ENCODE results near the gene RALY.
"Not testable (repeated sequence)": the region's sequence is repeated elsewhere in the genome, so short reads cannot be mapped to it uniquely, and the experiment has no call there.

Gene RALY

GRCh38 chr20:34016736-34017135, 23.0 kb downstream of the RALY start:
- no peak for DNase-seq (ENCODE audit: low spot score)

DNA sequence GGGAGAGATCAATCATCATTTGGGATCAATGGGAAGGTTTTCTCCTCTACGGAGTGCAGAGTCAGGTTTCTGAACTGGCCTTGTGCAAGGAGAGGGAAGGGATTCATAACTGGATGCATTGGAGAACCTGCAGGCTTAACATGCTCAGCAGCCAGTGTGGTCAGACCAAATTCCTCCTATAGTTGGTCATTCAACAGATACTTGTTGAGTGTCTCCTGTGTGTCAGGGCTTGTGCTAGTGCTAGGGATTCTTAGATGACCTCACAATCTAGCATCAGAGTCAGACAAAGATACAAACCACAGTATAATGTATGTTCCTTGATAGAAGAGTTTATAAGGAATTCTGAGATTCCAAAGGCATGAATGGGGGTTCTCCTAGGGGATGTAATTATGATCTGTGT, 23.9 kb downstream of the RALY start:
- peak; percentile 88 for DNase-seq (ENCODE audit: low spot score)

DNA sequence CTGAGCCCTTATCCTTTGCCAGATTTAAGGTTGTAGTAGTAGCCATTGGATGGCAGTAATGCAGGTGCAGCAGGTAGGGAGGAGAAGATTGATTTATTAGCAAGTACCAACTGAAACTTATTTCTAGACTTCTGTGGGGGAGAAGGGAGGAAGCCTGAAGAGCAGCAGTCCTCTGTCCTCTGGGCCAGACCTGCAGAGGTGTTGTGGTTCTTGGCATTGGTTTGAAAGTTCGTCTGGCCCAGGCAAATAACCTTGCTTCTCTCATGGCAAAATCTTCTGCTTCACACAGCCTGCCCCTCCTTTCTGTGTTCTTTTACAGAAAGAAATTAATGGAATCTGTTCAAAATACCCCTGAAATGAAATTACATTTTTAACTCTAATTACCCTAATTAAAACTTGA, 24.5 kb downstream of the RALY start:
- DNase-seq (ENCODE audit: low spot score): no peak

GRCh38 chr20:34022151-34022838, 28.6 kb downstream of the RALY start:
- DNase-seq (ENCODE audit: low spot score): peak; percentile 27

DNA sequence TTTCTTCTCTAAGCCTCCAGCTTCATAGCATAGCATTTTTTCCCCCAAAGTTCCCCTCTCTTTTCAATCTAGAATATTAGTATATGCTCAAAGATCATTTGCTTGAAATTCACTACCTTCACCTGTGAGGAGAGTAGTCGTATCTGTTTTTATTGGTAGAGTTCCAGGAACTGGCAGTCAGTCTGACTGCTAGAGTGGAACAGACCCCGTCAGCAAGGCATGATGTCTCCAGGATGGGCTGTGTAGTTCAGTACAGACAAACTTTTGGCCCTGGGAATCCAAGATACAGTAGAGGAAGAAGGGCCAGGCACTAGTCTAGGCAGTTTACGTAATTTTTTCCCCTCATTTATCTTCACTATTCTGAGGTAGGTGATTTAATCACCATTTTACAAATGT, 29.1 kb downstream of the RALY start:
- DNase-seq (ENCODE audit: low spot score): no peak

- no peak for DNase-seq (ENCODE audit: low spot score)
Measured at GRCh38 chr20:34023937-34024722, 30.4 kb downstream of the RALY start.

- DNase-seq (ENCODE audit: low spot score): no peak
Measured at GRCh38 chr20:34024723-34025351, 31.1 kb downstream of the RALY start.

DNA sequence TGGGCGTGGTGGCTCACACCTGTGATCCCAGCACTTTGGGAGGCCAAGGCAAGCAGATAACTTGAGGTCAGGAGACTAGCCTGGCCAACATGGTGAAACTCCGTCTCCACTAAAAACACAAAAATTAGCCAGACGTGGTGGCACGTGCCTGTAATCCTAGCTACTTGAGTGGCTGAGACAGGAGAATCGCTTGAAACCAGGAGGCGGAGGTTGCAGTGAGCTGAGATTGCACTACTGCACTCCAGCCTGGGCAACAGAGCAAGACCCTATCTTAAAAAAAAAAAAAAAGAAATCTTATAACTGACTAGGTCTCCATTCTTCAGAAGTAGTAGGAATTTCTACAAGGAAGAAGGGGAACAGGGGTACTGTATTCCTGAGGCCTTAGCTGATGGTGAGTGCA, 34.3 kb downstream of the RALY start:
- DNase-seq (ENCODE audit: low spot score): not testable (repeated sequence)

- DNase-seq (ENCODE audit: low spot score): no peak
Measured at GRCh38 chr20:34029415-34029814, 35.7 kb downstream of the RALY start.

- DNase-seq (ENCODE audit: low spot score): no peak
Measured at GRCh38 chr20:34030456-34030855, 36.7 kb downstream of the RALY start.

- DNase-seq (ENCODE audit: low spot score): no peak
Measured at GRCh38 chr20:34033903-34034302, 40.2 kb downstream of the RALY start.

GRCh38 chr20:34037121-34037520, 43.4 kb downstream of the RALY start:
- no peak for DNase-seq (ENCODE audit: low spot score)

- peak; percentile 53 for DNase-seq (ENCODE audit: low spot score)
Measured at GRCh38 chr20:34037767-34038166, 44.1 kb downstream of the RALY start.

DNA sequence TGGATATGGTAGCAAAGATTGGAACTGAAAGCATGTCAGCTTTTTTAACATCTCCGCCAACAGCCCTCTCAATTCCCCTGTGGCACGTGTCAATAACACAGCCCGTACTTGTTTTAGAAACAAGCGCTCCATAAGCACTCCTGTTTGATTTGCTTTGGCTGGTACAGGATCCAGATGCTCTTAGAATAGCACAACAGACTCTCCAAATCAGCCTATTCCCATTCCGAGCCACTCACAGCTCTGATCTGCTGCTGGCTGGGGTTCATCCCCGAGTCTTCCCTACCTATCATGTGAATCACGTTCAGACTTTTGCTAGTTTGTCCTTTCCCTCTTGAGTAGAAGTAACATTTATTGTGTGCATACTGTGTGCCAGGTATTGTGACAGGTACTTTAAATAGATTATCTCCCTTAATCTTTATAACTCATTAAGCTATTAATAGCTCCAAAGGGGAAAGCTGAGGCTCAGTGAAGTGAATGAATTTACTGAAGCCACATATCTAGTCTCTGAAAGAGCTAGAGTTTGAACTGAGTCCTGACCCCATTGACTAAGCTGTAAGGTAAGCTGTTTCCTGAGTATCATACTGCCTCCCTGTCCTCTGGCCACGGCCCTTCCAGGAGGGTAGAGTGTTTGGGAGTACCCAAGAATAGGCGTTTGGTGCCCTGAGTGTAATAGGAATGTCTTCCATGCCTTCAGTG, 46.7 kb downstream of the RALY start:
- DNase-seq (ENCODE audit: low spot score): no peak

DNA sequence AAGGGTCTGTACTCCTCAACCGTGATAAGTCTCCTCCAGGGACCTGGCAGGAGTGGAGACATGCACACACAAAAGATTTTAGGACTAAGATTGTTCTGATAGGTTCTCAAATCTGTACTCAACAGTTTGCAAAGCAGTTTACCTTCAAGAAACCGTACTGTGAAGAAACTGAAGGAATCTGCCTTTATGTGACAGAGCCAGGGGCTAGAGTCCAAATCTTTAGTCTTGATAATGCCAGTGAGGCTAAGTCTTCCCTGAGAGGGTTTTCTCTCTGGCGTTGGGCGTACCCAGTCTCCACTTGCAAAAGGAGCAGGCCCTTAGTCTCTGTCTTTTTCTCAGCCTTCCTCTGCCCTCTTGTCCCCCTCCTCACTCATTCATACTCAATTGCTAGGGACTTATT, 47.5 kb downstream of the RALY start:
- DNase-seq (ENCODE audit: low spot score): no peak

DNA sequence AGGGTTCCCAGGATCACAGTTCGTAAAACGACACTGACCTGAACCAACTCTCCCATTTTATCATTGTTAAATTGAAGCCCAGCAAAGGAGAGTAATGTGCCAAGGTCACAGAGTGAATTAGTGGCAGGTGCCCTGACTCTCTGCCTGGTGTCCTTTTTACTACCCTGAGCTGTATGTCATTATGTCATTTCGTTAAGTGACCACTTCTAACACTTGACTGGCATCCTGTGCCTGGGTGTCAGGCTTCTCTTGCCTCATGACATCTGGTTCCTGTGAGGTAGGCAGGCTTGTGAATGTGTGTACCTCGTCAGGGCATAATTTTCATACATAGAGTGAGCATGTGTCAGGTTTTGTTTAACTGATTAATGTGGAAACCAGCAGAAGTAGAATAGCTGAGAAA, 48.6 kb downstream of the RALY start:
- no peak for DNase-seq (ENCODE audit: low spot score)

- DNase-seq (ENCODE audit: low spot score): no peak
Measured at GRCh38 chr20:34043025-34043424, 49.3 kb downstream of the RALY start.

DNA sequence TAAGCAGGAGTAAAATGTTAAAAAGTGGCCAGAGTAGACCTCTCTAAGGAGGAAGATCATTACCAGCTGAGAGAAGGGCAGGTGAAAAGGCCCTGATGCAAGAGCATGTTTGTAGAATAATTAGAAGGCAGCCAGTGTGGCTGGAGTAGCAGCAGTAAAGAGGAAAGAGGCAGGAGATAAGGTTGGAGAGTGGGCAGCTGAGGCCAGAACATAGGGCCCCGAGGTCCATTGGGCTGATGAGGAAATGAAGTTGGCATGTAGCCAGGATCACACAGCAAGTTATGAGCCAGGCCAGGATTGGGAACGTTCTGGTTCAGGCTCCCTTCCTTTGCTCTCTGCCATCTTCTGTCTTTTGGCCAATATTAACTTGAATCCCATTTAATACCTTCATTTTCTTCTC, 51.6 kb downstream of the RALY start:
- no peak for DNase-seq (ENCODE audit: low spot score)

GRCh38 chr20:34045930-34046725, 52.4 kb downstream of the RALY start:
- no peak for DNase-seq (ENCODE audit: low spot score)

DNA sequence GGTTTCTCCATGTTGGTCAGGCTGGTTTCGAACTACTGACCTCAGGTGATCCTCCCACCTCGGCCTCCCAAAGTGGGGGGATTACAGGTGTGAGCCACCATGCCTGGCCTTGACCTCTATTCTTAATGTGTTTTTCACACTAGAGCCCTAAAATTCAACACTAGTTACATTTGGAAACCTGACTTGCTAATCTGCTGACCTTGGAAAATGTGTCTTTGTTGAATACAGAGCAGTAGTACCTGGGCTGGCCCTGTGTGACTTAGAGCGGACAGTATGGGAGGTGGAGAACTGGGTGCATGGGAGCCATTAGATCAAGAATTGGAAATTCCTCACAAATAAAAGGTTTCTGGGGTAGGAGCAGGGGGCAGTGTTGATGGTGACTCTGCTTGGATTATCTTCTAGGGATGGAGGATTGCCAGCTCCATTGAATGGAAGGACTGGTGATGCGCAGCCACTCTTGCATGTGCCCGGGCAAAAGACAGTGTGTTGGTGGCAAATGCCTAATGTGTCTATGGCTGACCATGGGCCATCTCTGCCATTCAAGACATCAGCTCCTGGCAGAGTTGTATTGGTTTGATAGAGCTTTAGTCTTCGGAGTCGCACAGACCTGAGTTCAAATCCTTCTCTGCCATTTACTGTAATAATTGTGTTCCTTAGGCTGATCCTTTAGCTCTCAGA, 53.4 kb downstream of the RALY start:
- DNase-seq (ENCODE audit: low spot score): no peak

DNA sequence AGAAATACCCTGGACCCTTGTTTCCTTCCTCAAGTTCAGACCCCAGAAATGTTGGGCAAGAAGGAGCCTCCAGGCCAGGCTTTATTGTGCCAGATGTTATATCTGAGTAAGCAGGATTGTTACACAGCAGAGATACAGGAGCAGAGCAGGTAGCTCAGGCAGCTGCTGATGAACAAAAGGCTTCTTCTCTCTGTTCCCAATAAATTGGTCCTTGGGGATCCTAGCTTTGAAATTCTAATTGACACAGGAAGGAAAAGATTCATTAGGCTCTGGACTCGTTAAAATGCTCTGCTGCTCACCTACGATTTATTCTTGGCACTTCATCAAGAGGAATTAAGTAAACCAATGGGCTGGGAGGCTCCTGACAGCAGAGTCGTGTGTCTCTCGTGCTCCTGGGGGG, 54.2 kb downstream of the RALY start:
- DNase-seq (ENCODE audit: low spot score): no peak

Measured in AG08395 (cell line).